ENCODE data around the gene PCGF1.

Gene PCGF1

DNA sequence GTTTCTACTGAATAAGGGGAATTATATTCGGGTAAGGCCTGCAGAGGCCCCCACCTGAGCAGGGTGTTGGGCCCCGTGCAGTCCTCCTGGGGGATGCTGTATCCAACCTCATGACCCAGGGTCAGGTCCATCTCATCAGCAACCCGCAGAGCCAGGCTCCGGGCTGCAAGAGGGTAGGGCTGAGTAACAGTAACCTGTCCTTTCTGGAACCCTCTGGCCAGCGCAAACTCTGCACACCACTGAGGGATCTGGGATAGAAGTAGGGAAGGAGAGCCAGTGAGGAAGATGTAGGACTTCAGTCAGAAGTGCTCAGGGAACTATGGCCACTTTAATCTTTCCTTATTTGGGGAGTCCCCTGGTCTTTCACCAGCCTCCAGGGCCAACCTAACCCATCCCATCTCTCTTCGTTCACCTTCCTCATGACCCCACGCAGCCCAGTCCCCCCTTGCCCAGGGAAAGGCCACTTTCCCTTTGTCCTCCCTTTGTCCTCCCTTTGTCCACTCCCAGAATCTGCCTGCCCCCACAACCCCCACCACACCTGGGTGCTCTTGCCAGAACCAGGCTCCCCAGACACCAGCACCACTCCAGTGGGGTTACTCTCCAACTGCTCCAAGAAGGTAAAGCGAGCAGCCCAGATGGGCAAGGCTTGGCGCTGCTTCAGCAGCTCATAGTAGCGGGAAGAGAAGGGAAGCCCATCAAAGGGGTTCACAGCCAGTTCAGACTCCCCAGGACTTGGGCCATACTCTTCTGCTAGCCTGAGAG is 17.6 kb upstream of the PCGF1 start:
- H3K9ac ChIP-seq (ENCODE audit: low read length) = no peak overlapping the region
- H3K36me3 ChIP-seq (ENCODE audit: insufficient read depth, low read length) = peaks cover 37% of the 10 kb centered on the region
- H3K4me1 ChIP-seq (ENCODE audit: insufficient read depth, low read length, severe bottlenecking) = peaks cover 14% of the 10 kb centered on the region
- no peak overlapping the region for H3K4me2 ChIP-seq (ENCODE audit: low read length)
- peaks cover 10% of the 10 kb centered on the region for H3K79me2 ChIP-seq (ENCODE audit: insufficient read depth, low read length)
- H3K4me3 ChIP-seq (ENCODE audit: low read depth, low read length, poor library complexity, severe bottlenecking) = no peak overlapping the region
- H3K27ac ChIP-seq (ENCODE audit: low read depth, low read length, poor library complexity, severe bottlenecking) = no peak overlapping the region
- H3K9me2 ChIP-seq (ENCODE audit: low read depth, low read length) = no peaks in the 10 kb centered on the region
- TF ChIP-seq CTCF (IDR thresholded peaks at IDR 0.05; ENCODE audit: low read length) = no peak
- TF ChIP-seq EZH2 (IDR thresholded peaks at IDR 0.05; ENCODE audit: borderline replicate concordance, low read length) = no peak
- H4K20me1 ChIP-seq (ENCODE audit: insufficient read depth, low read length) = no peaks in the 10 kb centered on the region
- no peaks in the 10 kb centered on the region for H3K9me3 ChIP-seq (ENCODE audit: low read length)
- no peaks in the 10 kb centered on the region for H3K27me3 ChIP-seq (ENCODE audit: insufficient read depth, low read length)
- H2AFZ ChIP-seq (ENCODE audit: low read length) = no peak overlapping the region
- no peaks in the 10 kb centered on the region for H3F3A ChIP-seq (ENCODE audit: insufficient read depth, low read length)

GRCh38 chr2:74524005-74524404 is 16.5 kb upstream of the PCGF1 start:
- Histone ChIP-seq H4K20me1 (ENCODE audit: insufficient read depth, low read length) (no peaks in the 10 kb centered on the region), H3F3A (ENCODE audit: insufficient read depth, low read length) (no peaks in the 10 kb centered on the region), H3K79me2 (ENCODE audit: insufficient read depth, low read length) (peaks cover 7% of the 10 kb centered on the region), H3K4me2 (ENCODE audit: low read length) (no peak overlapping the region), H3K4me1 (ENCODE audit: insufficient read depth, low read length, severe bottlenecking) (peaks cover 14% of the 10 kb centered on the region), H3K9ac (ENCODE audit: low read length) (no peak overlapping the region), H3K36me3 (ENCODE audit: insufficient read depth, low read length) (peaks cover 34% of the 10 kb centered on the region), H2AFZ (ENCODE audit: low read length) (no peak overlapping the region), H3K4me3 (ENCODE audit: low read depth, low read length, poor library complexity, severe bottlenecking) (no peak overlapping the region), H3K9me3 (ENCODE audit: low read length) (no peaks in the 10 kb centered on the region), H3K9me2 (ENCODE audit: low read depth, low read length) (no peaks in the 10 kb centered on the region), H3K27ac (ENCODE audit: low read depth, low read length, poor library complexity, severe bottlenecking) (no peak overlapping the region), H3K27me3 (ENCODE audit: insufficient read depth, low read length) (no peaks in the 10 kb centered on the region; the same call in 1 of the 2 replicates)
- no peak for TF ChIP-seq EZH2 (IDR thresholded peaks at IDR 0.05; ENCODE audit: borderline replicate concordance, low read length)
- TF ChIP-seq CTCF (IDR thresholded peaks at IDR 0.05; ENCODE audit: low read length) = no peak

DNA sequence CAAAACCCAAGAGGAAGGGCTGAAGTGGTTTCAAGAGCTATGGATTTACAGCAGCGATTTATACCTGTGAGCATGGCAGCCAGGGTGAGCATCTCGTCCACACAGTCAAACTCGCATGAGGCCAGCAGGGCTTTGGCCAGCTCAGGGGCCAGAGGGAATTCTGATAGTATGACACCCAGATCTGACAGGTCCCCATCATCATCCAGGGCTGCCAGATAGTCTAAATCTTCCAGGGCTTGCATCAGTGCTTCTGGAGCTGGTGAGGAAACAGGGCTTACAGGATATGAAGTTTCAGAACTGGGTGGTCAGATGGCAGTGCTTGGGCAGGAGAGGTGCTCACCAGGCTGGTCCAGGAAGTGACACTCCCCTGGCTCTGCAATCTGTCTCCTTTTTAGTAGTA is 15.0 kb upstream of the PCGF1 start:
- peaks cover 3% of the 10 kb centered on the region; the same call in 1 of the 2 replicates for H3K27me3 ChIP-seq (ENCODE audit: insufficient read depth, low read length)
- no peak overlapping the region for H3K4me2 ChIP-seq (ENCODE audit: low read length)
- no peak overlapping the region for H3K27ac ChIP-seq (ENCODE audit: low read depth, low read length, poor library complexity, severe bottlenecking)
- TF ChIP-seq CTCF (IDR thresholded peaks at IDR 0.05; ENCODE audit: low read length) (no peak), EZH2 (IDR thresholded peaks at IDR 0.05; ENCODE audit: borderline replicate concordance, low read length) (no peak)
- H4K20me1 ChIP-seq (ENCODE audit: insufficient read depth, low read length) = no peaks in the 10 kb centered on the region
- H3K4me1 ChIP-seq (ENCODE audit: insufficient read depth, low read length, severe bottlenecking) = no peaks in the 10 kb centered on the region
- no peaks in the 10 kb centered on the region for H3F3A ChIP-seq (ENCODE audit: insufficient read depth, low read length)
- no peak overlapping the region for H3K9ac ChIP-seq (ENCODE audit: low read length)
- no peak overlapping the region for H3K4me3 ChIP-seq (ENCODE audit: low read depth, low read length, poor library complexity, severe bottlenecking)
- no peaks in the 10 kb centered on the region for H3K79me2 ChIP-seq (ENCODE audit: insufficient read depth, low read length)
- H2AFZ ChIP-seq (ENCODE audit: low read length) = no peak overlapping the region
- H3K9me3 ChIP-seq (ENCODE audit: low read length) = no peaks in the 10 kb centered on the region
- H3K9me2 ChIP-seq (ENCODE audit: low read depth, low read length) = no peaks in the 10 kb centered on the region
- H3K36me3 ChIP-seq (ENCODE audit: insufficient read depth, low read length) = peaks cover 22% of the 10 kb centered on the region
